Osteoblast (primary cell): ENCODE measurements around the gene CPT1C. TPM values are rescaled to one million over a fixed set of nuclear protein-coding genes. Genes with fewer than 3 reads are reported as not detected.
A peak's percentile ranks its signal among the peaks of the same experiment; 100 is the strongest.

ENCODE experiments used
- DNase-seq: peaks from one replicate; pipeline ENCODE4 v3.0.0; 2011; ENCODE audit warnings: low spot score, mixed read lengths; ENCODE audit not compliant: insufficient read length; ENCODE audit errors: missing footprints
- H2AFZ ChIP-seq: 2 replicates; pipeline ENCODE4 v1.6.0; 2011; ENCODE audit warnings: mild to moderate bottlenecking, low read length
- H3K27ac ChIP-seq: 2 replicates; pipeline ENCODE4 v1.5.1; 2011; ENCODE audit warnings: mild to moderate bottlenecking, low read depth, low read length, moderate library complexity
- H3K27me3 ChIP-seq: 2 replicates; pipeline ENCODE4 v1.6.0; 2012; ENCODE audit warnings: mild to moderate bottlenecking, control low read depth, inconsistent platforms, low read length, moderate library complexity; ENCODE audit not compliant: insufficient read depth
- H3K36me3 ChIP-seq: 2 replicates; pipeline ENCODE4 v1.5.1; 2011; ENCODE audit warnings: mild to moderate bottlenecking, low read length, control low read depth, moderate library complexity; ENCODE audit not compliant: insufficient read depth
- H3K4me1 ChIP-seq: 2 replicates; pipeline ENCODE4 v1.5.1; 2011; ENCODE audit warnings: mild to moderate bottlenecking, low read length, control low read depth, moderate library complexity; ENCODE audit not compliant: insufficient read depth
- H3K4me2 ChIP-seq: 2 replicates; pipeline ENCODE4 v1.6.0; 2011; ENCODE audit warnings: mild to moderate bottlenecking, low read length; ENCODE audit not compliant: insufficient read depth
- H3K4me3 ChIP-seq: fragments of 200-600 bp; sonication (generic); 3 replicates; pipeline ENCODE4 v1.5.1; 2012; ENCODE audit warnings: mild to moderate bottlenecking, low read length, inconsistent platforms; ENCODE audit not compliant: insufficient read depth
- H3K79me2 ChIP-seq: 2 replicates; pipeline ENCODE4 v1.6.0; 2012; ENCODE audit warnings: mild to moderate bottlenecking, low read length, control low read depth, inconsistent platforms; ENCODE audit not compliant: insufficient read depth
- H3K9me3 ChIP-seq: 2 replicates; pipeline ENCODE4 v1.5.1; 2011; ENCODE audit warnings: low read depth, low read length, control low read depth
- H4K20me1 ChIP-seq: 2 replicates; pipeline ENCODE4 v1.6.0; 2012; ENCODE audit warnings: mild to moderate bottlenecking, low read length, control low read depth; ENCODE audit not compliant: insufficient read depth
- CTCF ChIP-seq: IDR thresholded peaks from 2 replicates; pipeline ENCODE4 v1.5.1; 2011; ENCODE audit warnings: mild to moderate bottlenecking, low read depth, low read length, moderate library complexity; ENCODE audit errors: extremely low read depth
- total RNA-seq: library from RNA; depleted of rRNA; stranded (reverse); fragments of >200 nt; gene quantifications from 2 replicates; pipeline ENCODE4 v1.2.3, GENCODE V29; 2012

The CPT1C gene
- 10.9 and 17.0 TPM in 2 replicates for total RNA-seq

GRCh38 chr19:49690656-49691242 lies at the start of gene CPT1C:
Gene CPT1C, plus strand, starts transcription at chr19:49691116. Its CDS starts 1,137 bp downstream, at chr19:49692253.
- peak within 1 kb of the TSS; percentile 90 for H3K4me2 ChIP-seq
- H3K27ac ChIP-seq, result peak within 1 kb of the TSS; percentile 15

GRCh38 chr19:49641688-49642491 lies 49.0 kb upstream of the CPT1C start, which contains the start of gene SCAF1:
Gene SCAF1, plus strand, starts transcription at chr19:49642209. Its CDS starts 2,818 bp downstream, at chr19:49645027.
- DNase-seq, result peak; percentile 100
- peak within 1 kb of the TSS; percentile 100 for H3K27ac ChIP-seq
- H3K4me2 ChIP-seq, result peak within 1 kb of the TSS; percentile 97
- H3K27me3 ChIP-seq, result no peaks in the 10 kb centered on the region
- peaks cover 31% of the 10 kb centered on the region for H4K20me1 ChIP-seq
- H3K36me3 ChIP-seq, result peaks cover 23% of the 10 kb centered on the region
- no peak for TF ChIP-seq CTCF
- peaks cover 62% of the 10 kb centered on the region for H3K79me2 ChIP-seq
- peaks cover 40% of the 10 kb centered on the region for H3K4me1 ChIP-seq
- H3K9me3 ChIP-seq, result no peaks in the 10 kb centered on the region
- peak within 1 kb of the TSS; percentile 91 for H3K4me3 ChIP-seq
- peak within 1 kb of the TSS; percentile 49 for H2AFZ ChIP-seq

More at GRCh38 chr19:49690656-49691242, at the start of gene CPT1C:
- H3K27me3 ChIP-seq, result no peaks in the 10 kb centered on the region
- H3K4me3 ChIP-seq, result peak within 1 kb of the TSS; percentile 76
- H2AFZ ChIP-seq, result peak within 1 kb of the TSS; percentile 93
- no peaks in the 10 kb centered on the region for H3K9me3 ChIP-seq
- peaks cover 20% of the 10 kb centered on the region for H3K4me1 ChIP-seq
- peaks cover 5% of the 10 kb centered on the region for H3K36me3 ChIP-seq
- TF ChIP-seq CTCF, result no peak
- H4K20me1 ChIP-seq, result no peaks in the 10 kb centered on the region
- peak; percentile 99 for DNase-seq
- no peaks in the 10 kb centered on the region for H3K79me2 ChIP-seq

- Histone ChIP-seq H3K79me2 (peaks cover 68% of the 10 kb centered on the region), H3K4me1 (peaks cover 40% of the 10 kb centered on the region), H3K36me3 (peaks cover 30% of the 10 kb centered on the region), H3K4me2 (peak overlapping the region; percentile 97), H3K27ac (peak overlapping the region; percentile 87), H3K9me3 (no peaks in the 10 kb centered on the region), H4K20me1 (peaks cover 38% of the 10 kb centered on the region), H2AFZ (peak overlapping the region; percentile 49), H3K27me3 (no peaks in the 10 kb centered on the region), H3K4me3 (peak overlapping the region; percentile 91)
- TF ChIP-seq CTCF, result no peak
- no peak for DNase-seq
Observed at GRCh38 chr19:49642492-49643035, 48.4 kb upstream of the CPT1C start.

DNA sequence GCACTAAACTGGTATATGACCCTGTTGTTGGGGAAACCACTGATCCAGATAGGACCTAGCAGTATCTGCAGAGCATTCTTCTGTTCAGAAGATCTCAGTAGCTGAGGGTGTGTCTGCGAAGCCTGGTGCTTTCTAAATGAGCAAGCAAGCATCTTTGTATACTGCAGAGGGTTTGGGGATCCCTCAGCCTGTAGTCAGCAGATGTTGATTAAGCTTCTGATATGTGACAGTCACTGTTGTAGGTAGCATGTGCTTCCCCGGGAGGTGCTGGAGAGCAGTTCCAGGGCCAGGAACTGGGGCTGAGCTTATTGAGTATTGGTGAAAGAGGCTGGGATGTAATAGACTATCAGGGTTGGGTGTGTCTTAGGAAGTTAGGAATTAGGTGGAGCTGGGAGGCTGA lies 47.5 kb upstream of the CPT1C start:
- Histone ChIP-seq H3K4me1 (peaks cover 33% of the 10 kb centered on the region), H4K20me1 (peaks cover 39% of the 10 kb centered on the region), H3K27me3 (no peaks in the 10 kb centered on the region), H2AFZ (no peak overlapping the region), H3K4me2 (peak overlapping the region; percentile 97), H3K9me3 (no peaks in the 10 kb centered on the region), H3K27ac (peak overlapping the region; percentile 87), H3K79me2 (peaks cover 72% of the 10 kb centered on the region), H3K36me3 (peaks cover 34% of the 10 kb centered on the region), H3K4me3 (peak overlapping the region; percentile 91)
- no peak for TF ChIP-seq CTCF
- DNase-seq, result no peak
